ENCODE results near the gene PPM1M.
A peak's percentile ranks its signal among the peaks of the same experiment; 100 is the strongest.

Gene PPM1M

GRCh38 chr3:52240886-52241370 is 4.6 kb upstream of the PPM1M start:
- no peak for TF ChIP-seq CTCF (IDR thresholded peaks at IDR 0.05)
- peak overlapping the region in 1 of 2 donors; percentile 97 for H3K27ac ChIP-seq

GRCh38 chr3:52242039-52242438 is 3.5 kb upstream of the PPM1M start:
- H3K4me3 ChIP-seq: no peak overlapping the region
- no peak overlapping the region for H3K27ac ChIP-seq
- no peak for TF ChIP-seq CTCF (IDR thresholded peaks at IDR 0.05)
- DNase-seq (ENCODE audit: low spot score): no peak

More at GRCh38 chr3:52240886-52241370, 4.6 kb upstream of the PPM1M start:
- no peak for DNase-seq (ENCODE audit: low spot score)
- H3K4me3 ChIP-seq: no peak overlapping the region

- Histone ChIP-seq H3K4me3 (peak overlapping the region; percentile 86), H3K27ac (peak overlapping the region in 1 of 2 donors; percentile 96)
- TF ChIP-seq CTCF (IDR thresholded peaks at IDR 0.05): no peak
- no peak for DNase-seq (ENCODE audit: low spot score)
Observed at GRCh38 chr3:52243791-52244628, 1.5 kb upstream of the PPM1M start.

- Histone ChIP-seq H3K4me3 (peak overlapping the region; percentile 86), H3K27ac (peak overlapping the region; percentile 79 to 96)
- TF ChIP-seq CTCF (IDR thresholded peaks at IDR 0.05): no peak
- no peak for DNase-seq (ENCODE audit: low spot score)
Observed at GRCh38 chr3:52246264-52246620, 683 bp downstream of the PPM1M start.

- no peak for DNase-seq (ENCODE audit: low spot score)
- Histone ChIP-seq H3K27ac (peak overlapping the region; percentile 79 to 96), H3K4me3 (peak overlapping the region; percentile 86)
- no peak for TF ChIP-seq CTCF (IDR thresholded peaks at IDR 0.05)
Observed at GRCh38 chr3:52246728-52247408, 1.3 kb downstream of the PPM1M start.

GRCh38 chr3:52247409-52248164 is 2.0 kb downstream of the PPM1M start:
- H3K4me3 ChIP-seq: peak overlapping the region; percentile 86
- no peak for DNase-seq (ENCODE audit: low spot score)
- H3K27ac ChIP-seq: peak overlapping the region in 1 of 2 donors; percentile 96
- TF ChIP-seq CTCF (IDR thresholded peaks at IDR 0.05): no peak
